Esophagus squamous epithelium (tissue), 5 donors: ENCODE results near the gene CFAP57. TPM values are rescaled to one million over a fixed set of nuclear protein-coding genes. Genes with fewer than 3 reads are reported as not detected.

Source experiments
- DNase-seq: peaks from one replicate; lab custom pipeline; 2025; lab: John Stamatoyannopoulos, UW
- H3K27ac ChIP-seq, 4 donors: fragments of 200-600 bp; sonication (generic); one replicate each; pipeline ENCODE4 v1.5.1; 2016 to 2019; ENCODE audit warnings: mild to moderate bottlenecking in 1 of 4
- H3K27me3 ChIP-seq, 4 donors: fragments of 200-600 bp; sonication (generic); 1 replicate in 3 of 4; 2 replicates in 1 of 4; pipeline versions ENCODE4 v1.5.1 to v1.6.0; 2017 to 2021; ENCODE audit warnings: antibody characterized with exemption in 1 of 4
- H3K36me3 ChIP-seq, 3 donors: fragments of 200-600 bp; sonication (generic); one replicate each; pipeline ENCODE4 v1.5.1; 2016 to 2019
- H3K4me1 ChIP-seq, 3 donors: fragments of 200-600 bp; sonication (generic); one replicate each; pipeline ENCODE4 v1.5.1; 2017 to 2019
- H3K4me3 ChIP-seq, 4 donors: fragments of 200-600 bp; sonication (generic); 1 replicate in 3 of 4; 2 replicates in 1 of 4; pipeline ENCODE4 v1.5.1; 2016 to 2019; ENCODE audit warnings: mild to moderate bottlenecking in 2 of 4, moderate library complexity in 1 of 4
- H3K9me3 ChIP-seq, 3 donors: fragments of 200-600 bp; sonication (generic); one replicate each; pipeline ENCODE4 v1.5.1; 2016 to 2019
- POLR2A ChIP-seq, 4 donors: fragments of 450-650 bp; IDR thresholded peaks; one replicate each; pipeline ENCODE4 v1.6.1; 2017; ENCODE audit warnings: antibody characterized with exemption in 4 of 4, mild to moderate bottlenecking in 4 of 4, moderate library complexity in 3 of 4
- WGBS, 2 donors: methylation state at CpG; one replicate each; pipeline ENCODE4 v1.1.5; 2018; 5-methylcytosine and 5-hydroxymethylcytosine counted together
- intact Hi-C: fragments of 100-400 bp; cut with DNase I; formaldehyde crosslinking; loops from one replicate; pipeline ENCODE4 v1.15.0; 2022
- total RNA-seq, 4 donors: library from RNA; depleted of rRNA; stranded (reverse); fragments of >200 nt; gene quantifications; one replicate each; pipeline ENCODE4 v1.1.0, GENCODE V29; 2016
- TF ChIP-seq, protein P1 (sequence below), 6 experiments: fragments of 450-650 bp in 4 of 6; fragments of 200-600 bp in 2 of 6; sonication (generic) in 2 of 6; IDR thresholded peaks; one replicate each; pipeline ENCODE4 v1.5.1; 2016 to 2019; ENCODE audit warnings: antibody characterized with exemption in 6 of 6, mild to moderate bottlenecking in 4 of 6, moderate library complexity in 4 of 6
- donor health status: DM: yes; HTN: yes; CAD: no.

The CFAP57 gene
- total RNA-seq, 4 donors from 2014 or later: not detected

- Histone ChIP-seq H3K4me1 (peaks cover 0 to 39% (median 20%) of the 10 kb centered on the region in 3 donors), H3K36me3 (no peaks in the 10 kb centered on the region), H3K27me3 (no peaks in the 10 kb centered on the region), H3K9me3 (no peaks in the 10 kb centered on the region), H3K27ac (peak overlapping the region; percentile 31 to 86 (median 84)), H3K4me3 (no peak overlapping the region)
- no peak for DNase-seq
- intact Hi-C loops: no loop called here
- WGBS, 2 donors: 68 to 69% methylated on average over 7 of the region's 7 CpGs
- TF ChIP-seq, protein P1, sequence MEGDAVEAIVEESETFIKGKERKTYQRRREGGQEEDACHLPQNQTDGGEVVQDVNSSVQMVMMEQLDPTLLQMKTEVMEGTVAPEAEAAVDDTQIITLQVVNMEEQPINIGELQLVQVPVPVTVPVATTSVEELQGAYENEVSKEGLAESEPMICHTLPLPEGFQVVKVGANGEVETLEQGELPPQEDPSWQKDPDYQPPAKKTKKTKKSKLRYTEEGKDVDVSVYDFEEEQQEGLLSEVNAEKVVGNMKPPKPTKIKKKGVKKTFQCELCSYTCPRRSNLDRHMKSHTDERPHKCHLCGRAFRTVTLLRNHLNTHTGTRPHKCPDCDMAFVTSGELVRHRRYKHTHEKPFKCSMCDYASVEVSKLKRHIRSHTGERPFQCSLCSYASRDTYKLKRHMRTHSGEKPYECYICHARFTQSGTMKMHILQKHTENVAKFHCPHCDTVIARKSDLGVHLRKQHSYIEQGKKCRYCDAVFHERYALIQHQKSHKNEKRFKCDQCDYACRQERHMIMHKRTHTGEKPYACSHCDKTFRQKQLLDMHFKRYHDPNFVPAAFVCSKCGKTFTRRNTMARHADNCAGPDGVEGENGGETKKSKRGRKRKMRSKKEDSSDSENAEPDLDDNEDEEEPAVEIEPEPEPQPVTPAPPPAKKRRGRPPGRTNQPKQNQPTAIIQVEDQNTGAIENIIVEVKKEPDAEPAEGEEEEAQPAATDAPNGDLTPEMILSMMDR (IDR thresholded peaks at IDR 0.05): no peak
- no peak for TF ChIP-seq POLR2A (IDR thresholded peaks at IDR 0.05)
Observed at GRCh38 chr1:43293896-43294760, 122.0 kb downstream of the CFAP57 start.

GRCh38 chr1:43294761-43295160, 122.6 kb downstream of the CFAP57 start:
- H3K4me1 ChIP-seq: peaks cover 0 to 40% (median 20%) of the 10 kb centered on the region in 3 donors
- 80 to 81% methylated on average over 2 to 8 of the region's 8 CpGs for WGBS, 2 donors
- TF ChIP-seq POLR2A (IDR thresholded peaks at IDR 0.05): no peak
- intact Hi-C loops: no loop called here
- H3K36me3 ChIP-seq: no peaks in the 10 kb centered on the region
- no peak for DNase-seq
- H3K27me3 ChIP-seq: no peaks in the 10 kb centered on the region
- H3K4me3 ChIP-seq: no peak overlapping the region
- H3K9me3 ChIP-seq: no peaks in the 10 kb centered on the region
- H3K27ac ChIP-seq: peak overlapping the region; percentile 31 to 86 (median 84)

- peak overlapping the region; percentile 26 to 86 (median 70) for H3K27ac ChIP-seq
- WGBS, 2 donors: 44 to 47% methylated on average over 1 of the region's 1 CpG
- H3K36me3 ChIP-seq: no peaks in the 10 kb centered on the region
- H3K4me3 ChIP-seq: no peak overlapping the region
- DNase-seq: no peak
- H3K9me3 ChIP-seq: no peaks in the 10 kb centered on the region
- TF ChIP-seq, protein P1 (IDR thresholded peaks at IDR 0.05): no peak
- TF ChIP-seq POLR2A (IDR thresholded peaks at IDR 0.05): no peak
- H3K4me1 ChIP-seq: peaks cover 0 to 45% (median 20%) of the 10 kb centered on the region in 3 donors
- intact Hi-C loops: no loop called here
- no peaks in the 10 kb centered on the region for H3K27me3 ChIP-seq
Observed at GRCh38 chr1:43296207-43296606, 124.1 kb downstream of the CFAP57 start.

DNA sequence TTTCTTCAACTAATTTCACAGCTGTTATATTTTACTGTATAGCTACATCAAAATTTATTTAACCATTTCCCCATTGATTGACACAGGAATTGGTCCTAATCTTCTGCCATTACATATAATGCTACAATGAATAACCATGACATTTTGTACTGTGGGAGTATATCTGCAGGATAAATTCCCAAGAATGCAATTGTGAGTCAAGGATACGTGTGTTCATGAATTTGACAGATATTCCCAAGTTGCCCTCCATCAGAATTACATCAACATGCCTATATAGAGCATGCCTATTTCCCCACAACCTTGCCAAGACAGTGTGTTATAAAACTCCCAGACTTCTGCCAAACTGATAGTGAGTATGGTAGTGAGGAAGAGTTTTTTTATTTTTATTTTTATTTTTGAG, 125.9 kb downstream of the CFAP57 start:
- H3K4me1 ChIP-seq: peaks cover 0 to 47% (median 20%) of the 10 kb centered on the region in 3 donors
- no peak for TF ChIP-seq POLR2A (IDR thresholded peaks at IDR 0.05)
- TF ChIP-seq, protein P1 (IDR thresholded peaks at IDR 0.05): no peak
- H3K36me3 ChIP-seq: no peaks in the 10 kb centered on the region
- no peaks in the 10 kb centered on the region for H3K9me3 ChIP-seq
- DNase-seq: no peak
- H3K4me3 ChIP-seq: no peak overlapping the region
- WGBS, 2 donors: 50 to 79% methylated on average over 1 of the region's 1 CpG
- H3K27me3 ChIP-seq: no peaks in the 10 kb centered on the region
- intact Hi-C loops: no loop called here
- H3K27ac ChIP-seq: no peak overlapping the region

- intact Hi-C loops: no loop called here
- Histone ChIP-seq H3K9me3 (no peaks in the 10 kb centered on the region), H3K27me3 (no peaks in the 10 kb centered on the region), H3K27ac (peak overlapping the region in 3 of 4 donors; percentile 63 to 78 (median 76)), H3K4me1 (peaks cover 0 to 47% (median 13%) of the 10 kb centered on the region in 3 donors), H3K36me3 (no peaks in the 10 kb centered on the region), H3K4me3 (no peak overlapping the region)
- TF ChIP-seq, protein P1 (IDR thresholded peaks at IDR 0.05): no peak
- TF ChIP-seq POLR2A (IDR thresholded peaks at IDR 0.05): no peak
- no peak for DNase-seq
Observed at GRCh38 chr1:43299101-43299500, 127.0 kb downstream of the CFAP57 start.
